Effector memory CD4-positive, alpha-beta T cell (primary cell): ENCODE measurements around the gene C19orf73.

Experiments used
- DNase-seq, 3 donors: peaks; one replicate each; pipeline ENCODE4 v3.0.0-alpha.2; 2020
- H3K27ac ChIP-seq: 2 replicates; pipeline ENCODE4 v1.7.0; 2013; ENCODE audit warnings: mild to moderate bottlenecking, low read length, moderate library complexity; ENCODE audit not compliant: insufficient read depth, poor library complexity, severe bottlenecking
- H3K27me3 ChIP-seq: replicated peaks from 2 replicates; pipeline ENCODE4 v1.7.0; 2013; ENCODE audit warnings: mild to moderate bottlenecking, low read length; ENCODE audit not compliant: insufficient read depth, control insufficient read depth, poor library complexity, severe bottlenecking
- H3K36me3 ChIP-seq: 2 replicates; pipeline ENCODE4 v1.7.0; 2013; ENCODE audit warnings: mild to moderate bottlenecking, low read length, moderate library complexity; ENCODE audit not compliant: control insufficient read depth, insufficient read depth
- H3K4me1 ChIP-seq: 2 replicates; pipeline ENCODE4 v1.7.0; 2013; ENCODE audit warnings: low read length, mild to moderate bottlenecking; ENCODE audit not compliant: control insufficient read depth, insufficient read depth, poor library complexity, severe bottlenecking
- H3K4me3 ChIP-seq: 2 replicates; pipeline ENCODE4 v1.7.0; 2013; ENCODE audit warnings: low read length, low read depth, mild to moderate bottlenecking; ENCODE audit not compliant: insufficient read depth, poor library complexity, severe bottlenecking
- H3K9me3 ChIP-seq: 2 replicates; pipeline ENCODE4 v1.7.0; 2013; ENCODE audit warnings: mild to moderate bottlenecking, low read length, moderate library complexity; ENCODE audit not compliant: control insufficient read depth

The C19orf73 gene

GRCh38 chr19:49101160-49101559 is 17.8 kb downstream of the C19orf73 start:
- H3K4me3 ChIP-seq, result no peak overlapping the region

DNA sequence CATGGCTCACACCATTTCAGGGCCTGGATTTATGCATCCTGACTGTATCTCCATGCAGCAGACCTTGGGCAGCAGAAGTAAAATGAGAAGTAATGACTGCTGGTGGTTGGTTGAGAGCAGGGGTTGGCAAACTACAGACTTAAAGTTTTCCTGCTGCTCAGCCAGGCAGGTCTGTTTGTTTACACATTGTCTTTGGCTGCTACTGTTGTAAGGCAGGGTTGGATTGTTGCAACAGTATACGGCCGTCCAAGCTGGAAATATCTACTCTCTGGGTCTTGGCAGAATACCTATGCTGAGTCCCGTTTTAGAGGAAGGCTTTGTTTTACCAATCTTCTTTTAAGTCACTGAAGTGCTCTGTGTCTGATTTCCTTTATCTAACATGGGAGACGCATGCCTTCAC is 20.1 kb downstream of the C19orf73 start:
- no peak overlapping the region for H3K4me3 ChIP-seq
- no peaks in the 10 kb centered on the region for H3K9me3 ChIP-seq
- no peaks in the 10 kb centered on the region for H3K27me3 ChIP-seq
- no peak overlapping the region for H3K27ac ChIP-seq
- no peak for DNase-seq
- H3K4me1 ChIP-seq, result no peaks in the 10 kb centered on the region
- peaks cover 71% of the 10 kb centered on the region for H3K36me3 ChIP-seq

More at GRCh38 chr19:49101160-49101559, 17.8 kb downstream of the C19orf73 start:
- H3K9me3 ChIP-seq, result no peaks in the 10 kb centered on the region
- H3K27ac ChIP-seq, result no peak overlapping the region
- no peaks in the 10 kb centered on the region for H3K27me3 ChIP-seq
- H3K4me1 ChIP-seq, result no peaks in the 10 kb centered on the region
- no peak for DNase-seq
- peaks cover 80% of the 10 kb centered on the region for H3K36me3 ChIP-seq

DNA sequence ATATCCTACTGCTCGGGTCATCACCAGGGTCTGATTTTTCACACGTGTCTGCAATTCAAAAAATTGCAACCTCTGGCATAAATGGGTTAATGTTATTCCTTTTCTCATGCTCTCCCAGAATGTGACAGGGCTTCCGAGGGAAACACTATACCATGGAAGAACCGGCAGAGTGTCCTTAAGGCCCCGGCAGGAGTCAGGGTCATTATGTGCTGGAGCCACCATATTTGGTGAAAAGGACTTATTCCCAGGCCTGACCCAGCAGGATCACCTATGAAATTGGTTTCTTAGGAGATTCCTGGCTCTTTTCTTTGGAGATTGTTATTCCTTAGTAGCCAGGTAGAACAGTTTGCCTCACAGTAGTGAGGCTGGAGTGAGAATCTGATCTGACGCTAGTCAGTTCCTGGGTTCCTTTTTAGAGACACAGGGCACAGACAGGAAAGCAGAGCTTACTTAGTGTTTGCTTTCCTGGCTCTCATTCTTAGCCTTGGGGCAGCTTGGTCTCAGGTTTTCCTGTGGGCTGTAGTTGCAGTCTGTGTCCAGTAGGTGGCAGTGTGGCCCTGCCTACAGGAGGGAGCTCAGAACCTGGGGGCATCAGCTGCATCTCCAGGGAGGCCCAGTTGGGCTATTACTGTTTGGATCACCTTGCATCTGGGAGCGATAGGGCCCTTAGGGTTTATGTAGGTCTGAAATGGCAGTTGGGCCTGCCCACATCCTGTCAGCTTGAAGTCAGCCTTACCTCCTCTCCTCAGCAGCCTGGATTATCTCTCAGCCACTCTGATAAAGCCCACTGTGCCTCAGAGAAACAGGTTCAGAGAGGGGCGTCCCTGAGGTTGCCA is 21.3 kb downstream of the C19orf73 start:
- peaks cover 67% of the 10 kb centered on the region for H3K36me3 ChIP-seq
- no peaks in the 10 kb centered on the region for H3K4me1 ChIP-seq
- DNase-seq, result peak; percentile 47 to 62 (median 57)
- H3K4me3 ChIP-seq, result no peak overlapping the region
- no peaks in the 10 kb centered on the region for H3K9me3 ChIP-seq
- no peaks in the 10 kb centered on the region for H3K27me3 ChIP-seq
- no peak overlapping the region for H3K27ac ChIP-seq

GRCh38 chr19:49094505-49095482 is 24.1 kb downstream of the C19orf73 start:
- Histone ChIP-seq H3K27me3 (no peaks in the 10 kb centered on the region), H3K9me3 (no peaks in the 10 kb centered on the region), H3K4me3 (no peak overlapping the region), H3K4me1 (no peaks in the 10 kb centered on the region), H3K36me3 (peaks cover 72% of the 10 kb centered on the region), H3K27ac (no peak overlapping the region)
- DNase-seq, result no peak

DNA sequence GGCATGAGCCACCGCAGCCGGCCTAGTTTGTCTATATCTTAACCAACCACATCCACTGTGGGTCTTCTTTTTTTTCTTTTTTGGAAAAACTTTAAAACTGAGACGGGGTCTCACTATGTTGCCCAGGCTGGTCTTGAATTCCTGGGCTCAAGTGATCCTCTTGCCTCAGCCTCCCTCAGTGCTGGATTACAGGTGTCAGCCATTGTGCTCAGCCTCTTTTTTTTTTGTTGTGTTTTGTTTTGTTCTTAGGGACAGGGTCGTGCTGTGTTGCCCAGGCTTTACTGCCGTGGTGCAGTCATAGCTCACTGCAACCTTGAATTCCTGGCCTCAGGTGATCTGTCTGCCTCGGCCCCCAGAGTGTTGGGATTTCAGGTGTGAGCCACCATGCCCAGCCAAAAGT is 26.3 kb downstream of the C19orf73 start:
- Histone ChIP-seq H3K27ac (no peak overlapping the region), H3K4me3 (no peak overlapping the region), H3K4me1 (no peaks in the 10 kb centered on the region), H3K27me3 (no peaks in the 10 kb centered on the region), H3K9me3 (no peaks in the 10 kb centered on the region), H3K36me3 (peaks cover 69% of the 10 kb centered on the region)
- no peak for DNase-seq

DNA sequence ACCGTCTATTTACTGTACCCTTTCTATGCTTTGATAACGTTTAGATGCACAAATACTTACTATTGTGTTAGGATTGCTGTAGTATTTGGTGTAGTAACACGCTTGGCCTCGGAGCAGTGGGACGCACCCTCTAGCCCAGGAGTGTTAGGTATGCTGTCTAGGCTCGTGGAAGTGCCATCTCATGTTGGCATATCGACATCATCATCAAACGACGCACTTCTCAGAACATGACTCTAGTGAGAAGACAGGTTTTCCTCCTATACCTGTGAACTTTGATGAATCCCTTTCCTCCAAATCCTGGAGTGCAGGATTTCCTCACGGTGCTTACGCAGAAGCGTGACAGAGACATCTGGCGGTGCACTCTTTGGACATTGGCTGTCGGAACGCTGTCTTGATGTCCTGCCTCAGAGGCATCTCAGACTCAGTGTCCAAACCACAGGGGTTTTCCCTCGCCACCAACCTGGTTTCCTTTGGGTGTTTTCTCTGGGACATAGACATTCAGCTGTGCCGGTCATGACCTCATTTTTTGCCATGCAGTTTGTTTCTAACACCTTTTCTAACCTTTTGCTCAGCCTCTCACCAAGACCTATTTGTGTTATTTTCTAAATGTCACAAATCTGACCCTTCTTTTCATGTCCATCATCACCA is 27.4 kb downstream of the C19orf73 start:
- no peak for DNase-seq
- no peaks in the 10 kb centered on the region for H3K27me3 ChIP-seq
- H3K9me3 ChIP-seq, result no peaks in the 10 kb centered on the region
- no peak overlapping the region for H3K4me3 ChIP-seq
- H3K4me1 ChIP-seq, result peaks cover 10% of the 10 kb centered on the region
- H3K27ac ChIP-seq, result no peak overlapping the region
- peaks cover 66% of the 10 kb centered on the region for H3K36me3 ChIP-seq

- Histone ChIP-seq H3K27ac (peak overlapping the region; percentile 84), H3K27me3 (no peaks in the 10 kb centered on the region), H3K9me3 (no peaks in the 10 kb centered on the region), H3K4me3 (peak overlapping the region; percentile 74), H3K36me3 (peaks cover 32% of the 10 kb centered on the region), H3K4me1 (peaks cover 16% of the 10 kb centered on the region)
- no peak for DNase-seq
Measured at GRCh38 chr19:49086296-49086695, 32.6 kb downstream of the C19orf73 start.

- H3K4me1 ChIP-seq, result peaks cover 16% of the 10 kb centered on the region
- peak overlapping the region; percentile 74 for H3K4me3 ChIP-seq
- peak overlapping the region; percentile 84 for H3K27ac ChIP-seq
- H3K27me3 ChIP-seq, result no peaks in the 10 kb centered on the region
- DNase-seq, result no peak
- H3K36me3 ChIP-seq, result peaks cover 28% of the 10 kb centered on the region
- no peaks in the 10 kb centered on the region for H3K9me3 ChIP-seq
Measured at GRCh38 chr19:49085868-49086232, 33.1 kb downstream of the C19orf73 start.

- Histone ChIP-seq H3K4me3 (peak within 1 kb of the TSS; percentile 74), H3K9me3 (no peaks in the 10 kb centered on the region), H3K27ac (peak within 1 kb of the TSS; percentile 84), H3K27me3 (no peaks in the 10 kb centered on the region), H3K4me1 (peaks cover 16% of the 10 kb centered on the region), H3K36me3 (peaks cover 22% of the 10 kb centered on the region)
- peak; percentile 99 for DNase-seq
Measured at GRCh38 chr19:49085020-49085867, 33.7 kb downstream of the C19orf73 start, which contains the start of gene SNRNP70. SNRNP70 (plus strand) TSS chr19:49085451; CDS start chr19:49086415, 964 bp downstream.
